CD4-positive, CD25-positive, alpha-beta regulatory T cell (primary cell): Measurements from ENCODE around the gene USP17L20. TPM values are rescaled to one million over a fixed set of nuclear protein-coding genes. Genes with fewer than 3 reads are reported as not detected.
"Not testable (repeated sequence)": the region's sequence is repeated elsewhere in the genome, so short reads cannot be mapped to it uniquely, and the experiment has no call there.

Source experiments
- ATAC-seq, 2 donors: fragments of 150-1000 bp; cut with Tn5 transposase; one replicate each; pipeline ENCODE4 v1.10.0; 2021; ENCODE audit warnings: low read depth in 2 of 2, moderate number of reproducible peaks in 2 of 2, moderate library complexity in 1 of 2
- DNase-seq, 3 donors: peaks; one replicate each; pipeline versions ENCODE4 v3.0.0 to v3.0.0-alpha.2; 2012 to 2022; ENCODE audit warnings: mixed read lengths in 1 of 3
- H3K27ac ChIP-seq: one replicate; pipeline ENCODE4 v1.7.0; 2013; ENCODE audit warnings: mild to moderate bottlenecking, low read length; ENCODE audit not compliant: insufficient read depth, poor library complexity, severe bottlenecking
- H3K27me3 ChIP-seq: one replicate; pipeline ENCODE4 v1.7.0; 2013; ENCODE audit warnings: low read length; ENCODE audit not compliant: control insufficient read depth, insufficient read depth
- H3K36me3 ChIP-seq: one replicate; pipeline ENCODE4 v1.7.0; 2013; ENCODE audit warnings: mild to moderate bottlenecking, low read length, moderate library complexity; ENCODE audit not compliant: control insufficient read depth, insufficient read depth
- H3K4me1 ChIP-seq: 2 replicates; pipeline ENCODE4 v1.7.0; 2013; ENCODE audit warnings: mild to moderate bottlenecking, low read length; ENCODE audit not compliant: insufficient read depth, control insufficient read depth, poor library complexity, severe bottlenecking
- H3K4me3 ChIP-seq: one replicate; pipeline ENCODE4 v1.7.0; 2013; ENCODE audit warnings: low read depth, mild to moderate bottlenecking, low read length, moderate library complexity
- H3K9me3 ChIP-seq, 2 experiments: 1 replicate in 1 of 2; 2 replicates in 1 of 2; pipeline ENCODE4 v1.7.0; 2013; ENCODE audit warnings: low read length in 2 of 2, mild to moderate bottlenecking in 1 of 2, moderate library complexity in 1 of 2; ENCODE audit not compliant: control insufficient read depth in 2 of 2
- H3K27ac Mint-ChIP-seq, 3 donors: one replicate each; pipeline ENCODE4 v1.8.0; 2020 to 2022; ENCODE audit warnings: mild to moderate bottlenecking in 3 of 3, mixed read lengths in 3 of 3, moderate library complexity in 2 of 3
- H3K27me3 Mint-ChIP-seq: one replicate; pipeline ENCODE4 v1.8.0; 2022; ENCODE audit warnings: mild to moderate bottlenecking, mixed read lengths
- H3K36me3 Mint-ChIP-seq: one replicate; pipeline ENCODE4 v1.8.0; 2020; ENCODE audit warnings: mixed read lengths
- H3K4me1 Mint-ChIP-seq, 4 donors: one replicate each; pipeline ENCODE4 v1.8.0; 2020 to 2022; ENCODE audit warnings: mixed read lengths in 4 of 4, mild to moderate bottlenecking in 1 of 4
- H3K4me3 Mint-ChIP-seq, 4 donors: one replicate each; pipeline ENCODE4 v1.8.0; 2020 to 2022; ENCODE audit warnings: mild to moderate bottlenecking in 4 of 4, mixed read lengths in 4 of 4, moderate library complexity in 3 of 4
- H3K9me3 Mint-ChIP-seq, 7 donors: one replicate each; pipeline ENCODE4 v1.8.0; 2020 to 2022; ENCODE audit warnings: mixed read lengths in 7 of 7, mild to moderate bottlenecking in 3 of 7, moderate library complexity in 2 of 7
- polyA plus RNA-seq, 4 donors: library from polyadenylated mRNA; unstranded; fragments of 300-500 nt; fragmentation: Illumina TruSeq; gene quantifications; one replicate each; pipeline ENCODE4 v1.2.3, GENCODE V29; 2021
- total RNA-seq: library from RNA; stranded (reverse); gene quantifications from one replicate; pipeline ENCODE4 v1.2.3, GENCODE V29; 2022

USP17L20 gene
- total and polyA plus RNA-seq, 5 donors from 2014 or later, result not detected

DNA sequence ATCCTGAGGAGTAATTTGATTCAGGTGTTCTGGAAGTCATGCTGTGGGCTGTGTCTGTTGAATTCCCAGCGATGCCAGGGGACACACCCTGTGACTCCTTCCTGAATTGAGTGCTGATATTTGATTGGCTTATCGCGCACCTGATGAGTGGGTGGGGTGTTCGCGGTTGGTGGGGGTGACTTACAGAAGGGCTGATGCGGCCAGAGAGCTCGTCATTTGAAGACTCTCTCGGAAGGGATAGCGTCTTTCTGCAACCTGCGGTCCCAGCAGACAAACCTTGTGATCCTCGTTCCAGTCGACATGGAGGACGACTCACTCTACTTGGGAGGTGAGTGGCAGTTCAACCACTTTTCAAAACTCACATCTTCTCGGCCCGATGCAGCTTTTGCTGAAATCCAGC is 23.8 kb upstream of the USP17L20 start, which contains the start of gene USP17L15:
Gene USP17L15 (plus strand): TSS at position 301 of the 400 bp plus-strand sequence. CDS start 0 bp downstream, at position 301.
- not testable (repeated sequence) for H3K27ac Mint-ChIP-seq, H3K36me3 Mint-ChIP-seq, H3K4me1 Mint-ChIP-seq, DNase-seq, H3K4me3 Mint-ChIP-seq, ATAC-seq, H3K4me1 ChIP-seq, H3K36me3 ChIP-seq, H3K27ac ChIP-seq, H3K9me3 ChIP-seq, H3K9me3 Mint-ChIP-seq, H3K4me3 ChIP-seq, H3K27me3 Mint-ChIP-seq, H3K27me3 ChIP-seq

DNA sequence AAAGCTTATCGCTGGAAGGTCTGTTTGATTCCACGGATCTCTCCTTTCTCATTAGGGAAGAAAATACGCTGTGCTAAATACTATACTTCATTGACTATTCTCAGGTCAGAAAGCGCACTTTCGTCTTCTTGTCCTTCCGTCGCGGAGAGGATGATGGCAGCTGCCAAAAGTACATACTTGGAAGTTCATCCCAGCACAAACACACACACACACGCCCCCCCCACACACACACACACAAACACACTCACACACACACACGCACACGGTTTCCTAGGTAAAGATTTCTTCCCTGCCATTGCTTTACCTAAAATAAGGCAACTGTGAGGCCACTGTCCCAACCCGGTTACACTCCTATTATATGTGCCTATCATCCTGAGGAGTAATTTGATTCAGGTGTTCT is 19.5 kb upstream of the USP17L20 start:
- H3K27ac ChIP-seq, H3K9me3 Mint-ChIP-seq, H3K27ac Mint-ChIP-seq, H3K4me1 Mint-ChIP-seq, H3K36me3 Mint-ChIP-seq, H3K27me3 ChIP-seq, H3K4me1 ChIP-seq, H3K27me3 Mint-ChIP-seq, DNase-seq, ATAC-seq, H3K4me3 ChIP-seq, H3K4me3 Mint-ChIP-seq, H3K9me3 ChIP-seq, H3K36me3 ChIP-seq: not testable (repeated sequence)

DNA sequence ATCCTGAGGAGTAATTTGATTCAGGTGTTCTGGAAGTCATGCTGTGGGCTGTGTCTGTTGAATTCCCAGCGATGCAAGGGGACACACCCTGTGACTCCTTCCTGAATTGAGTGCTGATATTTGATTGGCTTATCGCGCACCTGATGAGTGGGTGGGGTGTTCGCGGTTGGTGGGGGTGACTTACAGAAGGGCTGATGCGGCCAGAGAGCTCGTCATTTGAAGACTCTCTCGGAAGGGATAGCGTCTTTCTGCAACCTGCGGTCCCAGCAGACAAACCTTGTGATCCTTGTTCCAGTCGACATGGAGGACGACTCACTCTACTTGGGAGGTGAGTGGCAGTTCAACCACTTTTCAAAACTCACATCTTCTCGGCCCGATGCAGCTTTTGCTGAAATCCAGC is 14.3 kb upstream of the USP17L20 start, which contains the start of gene USP17L17:
Gene USP17L17 (plus strand): TSS at position 301 of the 400 bp plus-strand sequence. CDS start 0 bp downstream, at position 301.
- not testable (repeated sequence) for H3K4me1 ChIP-seq, H3K4me3 ChIP-seq, H3K9me3 Mint-ChIP-seq, H3K36me3 Mint-ChIP-seq, H3K9me3 ChIP-seq, H3K27ac ChIP-seq, H3K27ac Mint-ChIP-seq, H3K27me3 ChIP-seq, H3K27me3 Mint-ChIP-seq, H3K4me3 Mint-ChIP-seq, DNase-seq, H3K4me1 Mint-ChIP-seq, ATAC-seq, H3K36me3 ChIP-seq

DNA sequence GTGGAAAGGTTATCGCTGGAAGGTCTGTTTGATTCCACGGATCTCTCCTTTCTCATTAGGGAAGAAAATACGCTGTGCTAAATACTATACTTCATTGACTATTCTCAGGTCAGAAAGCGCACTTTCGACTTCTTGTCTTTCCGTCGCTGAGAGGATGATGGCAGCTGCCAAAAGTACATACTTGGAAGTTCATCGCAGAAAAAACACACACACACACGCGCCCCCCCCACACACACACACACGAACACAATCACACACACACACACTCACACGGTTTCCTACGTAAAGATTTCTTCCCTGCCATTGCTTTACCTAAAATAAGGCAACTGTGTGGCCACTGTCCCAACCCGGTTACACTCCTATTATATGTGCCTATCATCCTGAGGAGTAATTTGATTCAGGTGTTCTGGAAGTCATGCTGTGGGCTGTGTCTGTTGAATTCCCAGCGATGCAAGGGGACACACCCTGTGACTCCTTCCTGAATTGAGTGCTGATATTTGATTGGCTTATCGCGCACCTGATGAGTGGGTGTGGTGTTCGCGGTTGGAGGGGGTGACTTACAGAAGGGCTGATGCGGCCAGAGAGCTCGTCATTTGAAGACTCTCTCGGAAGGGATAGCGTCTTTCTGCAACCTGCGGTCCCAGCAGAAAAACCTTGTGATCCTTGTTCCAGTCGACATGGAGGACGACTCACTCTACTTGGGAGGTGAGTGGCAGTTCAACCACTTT is 9.8 kb upstream of the USP17L20 start, which contains the start of gene USP17L18:
Gene USP17L18 (plus strand): TSS at position 678 of the 728 bp plus-strand sequence. CDS start 0 bp downstream, at position 678.
- H3K27me3 Mint-ChIP-seq, H3K27ac ChIP-seq, H3K4me3 ChIP-seq, H3K4me1 ChIP-seq, H3K4me1 Mint-ChIP-seq, H3K36me3 ChIP-seq, H3K4me3 Mint-ChIP-seq, ATAC-seq, H3K27ac Mint-ChIP-seq, H3K27me3 ChIP-seq, H3K36me3 Mint-ChIP-seq, H3K9me3 ChIP-seq, H3K9me3 Mint-ChIP-seq: not testable (repeated sequence)
- DNase-seq, result peak in 1 of 3 donors; percentile 0

DNA sequence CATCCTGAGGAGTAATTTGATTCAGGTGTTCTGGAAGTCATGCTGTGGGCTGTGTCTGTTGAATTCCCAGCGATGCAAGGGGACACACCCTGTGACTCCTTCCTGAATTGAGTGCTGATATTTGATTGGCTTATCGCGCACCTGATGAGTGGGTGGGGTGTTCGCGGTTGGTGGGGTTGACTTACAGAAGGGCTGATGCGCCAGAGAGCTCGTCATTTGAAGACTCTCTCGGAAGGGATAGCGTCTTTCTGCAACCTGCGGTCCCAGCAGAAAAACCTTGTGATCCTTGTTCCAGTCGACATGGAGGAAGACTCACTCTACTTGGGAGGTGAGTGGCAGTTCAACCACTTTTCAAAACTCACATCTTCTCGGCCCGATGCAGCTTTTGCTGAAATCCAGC is 4.8 kb upstream of the USP17L20 start, which contains the start of gene USP17L19:
Gene USP17L19 (plus strand): TSS at position 301 of the 400 bp plus-strand sequence. CDS start 0 bp downstream, at position 301.
- H3K4me1 ChIP-seq, H3K4me1 Mint-ChIP-seq, DNase-seq, H3K27ac ChIP-seq, ATAC-seq, H3K9me3 Mint-ChIP-seq, H3K4me3 ChIP-seq, H3K27ac Mint-ChIP-seq, H3K27me3 ChIP-seq, H3K27me3 Mint-ChIP-seq, H3K36me3 ChIP-seq, H3K36me3 Mint-ChIP-seq, H3K9me3 ChIP-seq, H3K4me3 Mint-ChIP-seq: not testable (repeated sequence)

DNA sequence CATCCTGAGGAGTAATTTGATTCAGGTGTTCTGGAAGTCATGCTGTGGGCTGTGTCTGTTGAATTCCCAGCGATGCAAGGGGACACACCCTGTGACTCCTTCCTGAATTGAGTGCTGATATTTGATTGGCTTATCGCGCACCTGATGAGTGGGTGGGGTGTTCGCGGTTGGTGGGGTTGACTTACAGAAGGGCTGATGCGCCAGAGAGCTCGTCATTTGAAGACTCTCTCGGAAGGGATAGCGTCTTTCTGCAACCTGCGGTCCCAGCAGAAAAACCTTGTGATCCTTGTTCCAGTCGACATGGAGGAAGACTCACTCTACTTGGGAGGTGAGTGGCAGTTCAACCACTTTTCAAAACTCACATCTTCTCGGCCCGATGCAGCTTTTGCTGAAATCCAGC is 4.6 kb downstream of the USP17L20 start, which contains the start of gene USP17L21:
Gene USP17L21 (plus strand): TSS at position 301 of the 400 bp plus-strand sequence. CDS start 0 bp downstream, at position 301.
- H3K9me3 Mint-ChIP-seq, H3K4me3 ChIP-seq: not testable (repeated sequence)

DNA sequence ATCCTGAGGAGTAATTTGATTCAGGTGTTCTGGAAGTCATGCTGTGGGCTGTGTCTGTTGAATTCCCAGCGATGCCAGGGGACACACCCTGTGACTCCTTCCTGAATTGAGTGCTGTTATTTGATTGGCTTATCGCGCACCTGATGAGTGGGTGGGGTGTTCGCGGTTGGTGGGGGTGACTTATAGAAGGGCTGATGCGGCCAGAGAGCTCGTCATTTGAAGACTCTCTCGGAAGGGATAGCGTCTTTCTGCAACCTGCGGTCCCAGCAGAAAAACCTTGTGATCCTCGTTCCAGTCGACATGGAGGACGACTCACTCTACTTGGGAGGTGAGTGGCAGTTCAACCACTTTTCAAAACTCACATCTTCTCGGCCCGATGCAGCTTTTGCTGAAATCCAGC is 9.4 kb downstream of the USP17L20 start, which contains the start of gene USP17L22:
Gene USP17L22 (plus strand): TSS at position 301 of the 400 bp plus-strand sequence. CDS start 0 bp downstream, at position 301.
- H3K4me1 Mint-ChIP-seq, H3K9me3 ChIP-seq, H3K27ac Mint-ChIP-seq, ATAC-seq, H3K4me3 Mint-ChIP-seq, H3K4me3 ChIP-seq, DNase-seq, H3K9me3 Mint-ChIP-seq, H3K4me1 ChIP-seq, H3K36me3 Mint-ChIP-seq, H3K27me3 Mint-ChIP-seq, H3K27ac ChIP-seq, H3K27me3 ChIP-seq, H3K36me3 ChIP-seq: not testable (repeated sequence)

More for the DNA sequence above, 4.6 kb downstream of the USP17L20 start, which contains the start of gene USP17L21:
- not testable (repeated sequence) for H3K4me1 Mint-ChIP-seq, H3K9me3 ChIP-seq, H3K27me3 ChIP-seq, H3K36me3 ChIP-seq, H3K36me3 Mint-ChIP-seq, H3K27me3 Mint-ChIP-seq, H3K27ac ChIP-seq, ATAC-seq, H3K4me1 ChIP-seq, H3K27ac Mint-ChIP-seq, DNase-seq, H3K4me3 Mint-ChIP-seq

DNA sequence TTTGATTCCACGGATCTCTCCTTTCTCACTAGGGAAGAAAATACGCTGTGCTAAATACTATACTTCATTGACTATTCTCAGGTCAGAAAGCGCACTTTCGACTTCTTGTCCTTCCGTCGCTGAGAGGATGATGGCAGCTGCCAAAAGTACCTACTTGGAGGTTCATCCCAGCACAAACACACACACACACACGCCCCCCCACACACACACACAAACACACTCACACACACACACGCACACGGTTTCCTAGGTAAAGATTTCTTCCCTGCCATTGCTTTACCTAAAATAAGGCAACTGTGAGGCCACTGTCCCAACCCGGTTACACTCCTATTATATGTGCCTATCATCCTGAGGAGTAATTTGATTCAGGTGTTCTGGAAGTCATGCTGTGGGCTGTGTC is 13.8 kb downstream of the USP17L20 start:
- H3K27me3 ChIP-seq, ATAC-seq, H3K27me3 Mint-ChIP-seq, H3K27ac ChIP-seq, DNase-seq, H3K9me3 Mint-ChIP-seq, H3K4me3 ChIP-seq, H3K4me1 Mint-ChIP-seq, H3K36me3 Mint-ChIP-seq, H3K4me1 ChIP-seq, H3K9me3 ChIP-seq, H3K27ac Mint-ChIP-seq, H3K4me3 Mint-ChIP-seq, H3K36me3 ChIP-seq: not testable (repeated sequence)
